BE2C (cell line): ENCODE measurements around the gene BATF. TPM values are rescaled to one million over a fixed set of nuclear protein-coding genes. Genes with fewer than 3 reads are reported as not detected.
"Not testable (repeated sequence)": the region's sequence is repeated elsewhere in the genome, so short reads cannot be mapped to it uniquely, and the experiment has no call there.

Experiments used
- DNase-seq: peaks from one replicate; pipeline ENCODE4 v3.0.0-alpha.2; 2020
- H3K27me3 ChIP-seq: fragments of 250-450 bp; sonication (Bioruptor Pico); 2 replicates; pipeline ENCODE4 v1.5.1; 2020; ENCODE audit warnings: mild to moderate bottlenecking
- H3K36me3 ChIP-seq: fragments of 250-450 bp; sonication (Bioruptor Pico); 2 replicates; pipeline ENCODE4 v1.5.1; 2020; ENCODE audit warnings: mild to moderate bottlenecking
- H3K4me1 ChIP-seq: fragments of 250-450 bp; sonication (Bioruptor Pico); 2 replicates; pipeline ENCODE4 v1.5.1; 2020
- H3K4me3 ChIP-seq: 2 replicates; pipeline ENCODE4 v1.5.1; 2011; ENCODE audit warnings: low read depth, low read length
- H3K9me3 ChIP-seq: fragments of 250-450 bp; sonication (Bioruptor Pico); 2 replicates; pipeline ENCODE4 v1.5.1; 2020
- polyA plus RNA-seq: library from polyadenylated mRNA; unstranded; fragments of >200 nt; gene quantifications from one replicate; pipeline ENCODE4 v1.2.1, GENCODE V29; 2012; ENCODE audit warnings: low read depth, missing spikeins; ENCODE audit not compliant: insufficient read length, insufficient read depth
- TF ChIP-seq, protein P1 (sequence below): IDR thresholded peaks from 2 replicates; pipeline ENCODE4 v1.5.1; 2012; ENCODE audit warnings: mild to moderate bottlenecking, low read depth, low read length

BATF gene, protein sequence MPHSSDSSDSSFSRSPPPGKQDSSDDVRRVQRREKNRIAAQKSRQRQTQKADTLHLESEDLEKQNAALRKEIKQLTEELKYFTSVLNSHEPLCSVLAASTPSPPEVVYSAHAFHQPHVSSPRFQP
- not detected for polyA plus RNA-seq

GRCh38 chr14:75522224-75522982 lies at the start of gene BATF:
TSS of gene BATF (plus strand) at chr14:75522469. CDS start at chr14:75522683, 214 bp downstream.
- Histone ChIP-seq H3K27me3 (0 out of 2 replicates have a peak, but pooled peaks cover 5% of the 10 kb centered on the region), H3K4me3 (no peak within 1 kb of the TSS), H3K9me3 (no peaks in the 10 kb centered on the region; the same call in 1 of the 2 replicates), H3K4me1 (no peaks in the 10 kb centered on the region), H3K36me3 (no peaks in the 10 kb centered on the region)
- TF ChIP-seq, protein P1, sequence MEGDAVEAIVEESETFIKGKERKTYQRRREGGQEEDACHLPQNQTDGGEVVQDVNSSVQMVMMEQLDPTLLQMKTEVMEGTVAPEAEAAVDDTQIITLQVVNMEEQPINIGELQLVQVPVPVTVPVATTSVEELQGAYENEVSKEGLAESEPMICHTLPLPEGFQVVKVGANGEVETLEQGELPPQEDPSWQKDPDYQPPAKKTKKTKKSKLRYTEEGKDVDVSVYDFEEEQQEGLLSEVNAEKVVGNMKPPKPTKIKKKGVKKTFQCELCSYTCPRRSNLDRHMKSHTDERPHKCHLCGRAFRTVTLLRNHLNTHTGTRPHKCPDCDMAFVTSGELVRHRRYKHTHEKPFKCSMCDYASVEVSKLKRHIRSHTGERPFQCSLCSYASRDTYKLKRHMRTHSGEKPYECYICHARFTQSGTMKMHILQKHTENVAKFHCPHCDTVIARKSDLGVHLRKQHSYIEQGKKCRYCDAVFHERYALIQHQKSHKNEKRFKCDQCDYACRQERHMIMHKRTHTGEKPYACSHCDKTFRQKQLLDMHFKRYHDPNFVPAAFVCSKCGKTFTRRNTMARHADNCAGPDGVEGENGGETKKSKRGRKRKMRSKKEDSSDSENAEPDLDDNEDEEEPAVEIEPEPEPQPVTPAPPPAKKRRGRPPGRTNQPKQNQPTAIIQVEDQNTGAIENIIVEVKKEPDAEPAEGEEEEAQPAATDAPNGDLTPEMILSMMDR = no peak
- no peak for DNase-seq

DNA sequence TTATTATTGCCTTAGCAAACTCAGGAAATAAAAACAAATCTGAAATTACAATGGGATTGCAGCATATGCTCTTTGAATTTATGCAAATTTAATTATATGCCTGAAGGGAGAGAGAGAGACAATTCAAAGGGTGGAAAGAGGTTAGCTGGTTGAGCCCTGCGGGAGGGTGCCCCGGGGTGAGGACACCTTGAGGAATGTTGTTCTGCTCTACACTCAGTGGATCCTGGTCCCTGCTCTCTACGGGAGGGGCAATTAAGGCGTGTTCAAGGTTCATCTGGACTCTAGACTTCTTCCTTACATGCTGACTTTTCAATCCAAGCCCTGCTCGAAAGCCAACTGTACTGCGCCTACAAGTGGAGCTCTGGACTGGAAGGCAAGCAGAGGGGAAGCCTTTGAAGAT lies 48.1 kb upstream of the BATF start:
- H3K9me3 ChIP-seq, H3K4me1 ChIP-seq, H3K36me3 ChIP-seq, H3K4me3 ChIP-seq, DNase-seq, H3K27me3 ChIP-seq: not testable (repeated sequence)

DNA sequence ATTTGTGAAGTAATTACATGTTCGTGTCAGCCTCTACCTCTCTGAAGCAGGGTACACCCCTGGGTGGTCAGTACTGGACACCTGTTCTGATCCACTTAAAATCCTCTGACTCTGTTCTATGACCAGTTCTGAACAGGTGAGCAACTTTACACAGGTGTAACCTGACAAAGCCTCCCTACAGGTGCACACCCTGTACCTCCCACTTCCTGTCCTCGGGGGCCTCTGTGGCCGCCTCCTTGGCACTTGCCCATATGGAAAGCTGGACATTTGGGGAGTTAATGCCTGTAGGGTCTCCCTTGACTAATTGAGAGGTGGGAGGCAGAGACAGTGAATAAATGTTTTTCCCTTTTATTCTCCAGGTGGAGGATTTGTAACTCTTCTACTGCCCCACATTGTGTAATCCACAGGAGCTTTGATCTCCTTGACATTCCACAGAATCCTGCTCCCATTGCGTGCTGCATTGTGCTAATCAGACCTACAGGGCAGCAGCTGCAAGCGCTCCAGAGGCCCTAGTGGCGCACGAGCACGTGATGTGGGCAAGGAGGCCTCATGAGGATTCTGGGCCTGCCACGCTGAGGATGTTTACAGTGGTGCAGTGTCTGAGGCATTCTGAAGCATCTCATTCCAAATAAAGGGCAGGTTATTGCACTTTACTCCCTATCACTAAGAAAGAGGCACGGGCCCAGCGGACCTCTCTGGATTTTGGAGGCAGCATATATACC lies 45.8 kb upstream of the BATF start:
- no peaks in the 10 kb centered on the region for H3K36me3 ChIP-seq
- no peaks in the 10 kb centered on the region for H3K9me3 ChIP-seq
- TF ChIP-seq, protein P1 = no peak
- DNase-seq = no peak
- no peaks in the 10 kb centered on the region for H3K4me1 ChIP-seq
- no peak overlapping the region for H3K4me3 ChIP-seq
- no peaks in the 10 kb centered on the region for H3K27me3 ChIP-seq

GRCh38 chr14:75477881-75478280 lies 44.4 kb upstream of the BATF start:
- Histone ChIP-seq H3K27me3 (no peaks in the 10 kb centered on the region), H3K4me3 (no peak overlapping the region), H3K4me1 (no peaks in the 10 kb centered on the region), H3K9me3 (no peaks in the 10 kb centered on the region), H3K36me3 (no peaks in the 10 kb centered on the region)
- TF ChIP-seq, protein P1 = no peak
- DNase-seq = no peak

GRCh38 chr14:75479770-75480600 lies 42.3 kb upstream of the BATF start:
- no peak for DNase-seq
- Histone ChIP-seq H3K9me3 (no peaks in the 10 kb centered on the region), H3K4me3 (no peak overlapping the region), H3K36me3 (no peaks in the 10 kb centered on the region), H3K27me3 (no peaks in the 10 kb centered on the region), H3K4me1 (no peaks in the 10 kb centered on the region)
- TF ChIP-seq, protein P1 = no peak

- Histone ChIP-seq H3K4me3 (no peak overlapping the region), H3K36me3 (no peaks in the 10 kb centered on the region), H3K27me3 (no peaks in the 10 kb centered on the region), H3K9me3 (no peaks in the 10 kb centered on the region), H3K4me1 (no peaks in the 10 kb centered on the region)
- TF ChIP-seq, protein P1 = no peak
- no peak for DNase-seq
These were observed 39.9 kb upstream of the BATF start for GRCh38 chr14:75482366-75482765.
